GM12872 (cell line): ENCODE data around the gene HOXD13.

ENCODE experiments used
- CTCF ChIP-seq: IDR thresholded peaks from 3 replicates; pipeline ENCODE4 v1.5.1; 2011; ENCODE audit warnings: low read depth, mild to moderate bottlenecking, low read length, moderate library complexity; ENCODE audit not compliant: insufficient read depth

HOXD13 gene

GRCh38 chr2:176092270-176093144 is at the start of gene HOXD13:
TSS of gene HOXD13 (plus strand) at chr2:176092721. CDS start at chr2:176092891, 170 bp downstream.
- TF ChIP-seq CTCF, result no peak

- TF ChIP-seq CTCF, result no peak
Observed at GRCh38 chr2:176056406-176056805, 36.1 kb upstream of the HOXD13 start.

- TF ChIP-seq CTCF, result no peak
Observed at GRCh38 chr2:176063958-176064357, 28.6 kb upstream of the HOXD13 start.

GRCh38 chr2:176066645-176067588 is 25.6 kb upstream of the HOXD13 start:
- TF ChIP-seq CTCF, result no peak

- TF ChIP-seq CTCF, result no peak
Observed at GRCh38 chr2:176067589-176068418, 24.7 kb upstream of the HOXD13 start.

- no peak for TF ChIP-seq CTCF
Observed at GRCh38 chr2:176068419-176068832, 24.1 kb upstream of the HOXD13 start.
